Thoracic aorta endothelial cell (primary cell): Measurements from ENCODE around the gene SMIM32. TPM values are rescaled to one million over a fixed set of nuclear protein-coding genes. Genes with fewer than 3 reads are reported as not detected.

Source experiments
- total RNA-seq: library from RNA; depleted of rRNA; stranded (reverse); fragments of >200 nt; gene quantifications from 2 replicates; pipeline ENCODE4 v1.2.3, GENCODE V29; 2012

SMIM32 gene
- total RNA-seq = not detected in 2 replicates

GRCh38 chr5:136192526-136193321 is at the start of gene SMIM32:
SMIM32 (minus strand) TSS chr5:136193162; CDS start chr5:136192524, 638 bp downstream.

Other genes with a start within 250 kb of the SMIM32 start
- not detected in 2 replicates for gene LECT2, start 238.2 kb downstream of the SMIM32 start, total RNA-seq
- gene TGFBI, start 164.2 kb downstream of the SMIM32 start, total RNA-seq = 11.7 and 19.0 TPM in 2 replicates
- 88.8 and 100 TPM in 2 replicates for gene SMAD5, start 60.3 kb downstream of the SMIM32 start, total RNA-seq
- not detected in 2 replicates for gene TRPC7, start 172.4 kb upstream of the SMIM32 start, total RNA-seq